GM12873 (cell line): ENCODE measurements around the gene RSPH3.

Experiments
- CTCF ChIP-seq: IDR thresholded peaks from 2 replicates; pipeline ENCODE4 v1.5.1; 2012; ENCODE audit warnings: low read depth, mild to moderate bottlenecking, moderate library complexity, low read length, control low read depth; ENCODE audit not compliant: insufficient read depth; ENCODE audit errors: missing control alignments

Gene RSPH3

GRCh38 chr6:158942349-158942748 lies 57.7 kb downstream of the RSPH3 start:
- TF ChIP-seq CTCF, result no peak

GRCh38 chr6:158941246-158941645 lies 58.8 kb downstream of the RSPH3 start:
- no peak for TF ChIP-seq CTCF

- no peak for TF ChIP-seq CTCF
These were observed 60.5 kb downstream of the RSPH3 start for GRCh38 chr6:158939255-158940159.

- TF ChIP-seq CTCF, result no peak
These were observed 61.2 kb downstream of the RSPH3 start for GRCh38 chr6:158938811-158939254.

- TF ChIP-seq CTCF, result no peak
These were observed 61.8 kb downstream of the RSPH3 start for GRCh38 chr6:158938220-158938619.

- no peak for TF ChIP-seq CTCF
These were observed 65.8 kb downstream of the RSPH3 start for GRCh38 chr6:158934157-158934556.

- no peak for TF ChIP-seq CTCF
These were observed 66.9 kb downstream of the RSPH3 start for GRCh38 chr6:158933079-158933595.
